HG03066 (cell line): ENCODE measurements around the gene NOP14.
"Not testable (repeated sequence)": the region's sequence is repeated elsewhere in the genome, so short reads cannot be mapped to it uniquely, and the experiment has no call there.

Source experiments
- ATAC-seq: cut with Tn5 transposase; IDR thresholded peaks from one replicate; pipeline ENCODE4 v1.9.1; 2021; ENCODE audit warnings: low read depth; ENCODE audit not compliant: unreplicated experiment

NOP14 gene

DNA sequence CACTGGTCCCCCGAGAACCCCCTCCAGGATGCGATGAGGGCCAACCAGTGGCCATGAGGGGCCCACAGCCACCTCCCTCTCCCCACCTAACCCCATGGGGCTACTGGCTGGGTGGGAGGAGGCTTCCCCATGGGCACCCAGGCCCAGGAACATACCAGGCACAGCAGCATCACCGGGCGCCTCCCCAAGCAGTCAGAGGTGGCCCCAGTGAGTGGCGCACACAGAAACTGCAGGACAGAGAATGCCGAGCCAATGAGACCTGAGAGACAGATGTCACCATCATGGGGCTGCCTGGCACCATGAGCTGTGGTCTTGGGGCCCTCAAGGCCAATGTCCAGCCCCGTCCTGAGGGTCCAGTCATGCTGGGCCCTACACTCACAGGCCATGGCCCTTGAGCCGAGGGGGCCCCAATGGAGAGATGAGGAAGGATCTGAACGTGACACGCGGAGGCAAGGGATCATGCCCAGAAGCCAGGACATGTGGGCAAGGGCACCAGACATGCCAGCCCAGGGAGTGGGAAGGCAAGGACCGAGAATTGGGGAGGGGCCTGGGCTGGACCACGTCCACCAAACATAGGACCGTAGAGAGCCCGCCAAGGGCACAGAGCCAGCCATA, 30.1 kb downstream of the NOP14 start:
- ATAC-seq, result no peak

DNA sequence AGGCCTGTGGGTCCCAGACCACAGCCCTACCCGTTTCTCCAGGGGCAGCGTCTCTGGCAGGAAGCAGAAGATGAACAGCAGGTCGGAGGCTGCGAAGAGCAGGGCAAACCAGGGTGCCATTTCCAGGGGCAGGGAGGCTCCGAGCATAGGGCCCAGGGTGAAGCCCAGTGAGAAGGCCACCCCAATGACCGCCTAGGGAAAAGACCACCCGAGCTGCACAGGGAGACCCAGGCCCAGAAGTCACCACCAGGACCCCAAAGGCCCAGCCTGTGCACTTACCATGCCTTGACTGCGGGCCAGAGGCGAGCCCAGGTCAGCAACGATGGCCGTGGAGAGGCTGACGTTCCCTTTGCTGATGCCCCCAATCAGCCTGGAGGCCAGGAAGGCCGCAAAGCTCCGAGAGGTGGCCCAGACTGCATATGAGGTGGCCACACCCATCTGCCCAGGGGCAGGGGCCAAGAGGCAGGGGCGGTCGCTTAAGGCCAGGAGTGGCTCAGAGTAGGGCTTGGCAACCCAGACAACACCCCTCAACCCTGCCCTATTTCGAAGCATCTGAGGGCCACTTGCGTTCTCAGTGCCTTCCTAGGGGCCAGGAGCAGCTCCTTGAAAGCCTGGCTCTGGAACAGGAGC, 30.8 kb downstream of the NOP14 start:
- ATAC-seq, result no peak

- ATAC-seq, result no peak
Observed at GRCh38 chr4:2931512-2932301, 31.5 kb downstream of the NOP14 start.

DNA sequence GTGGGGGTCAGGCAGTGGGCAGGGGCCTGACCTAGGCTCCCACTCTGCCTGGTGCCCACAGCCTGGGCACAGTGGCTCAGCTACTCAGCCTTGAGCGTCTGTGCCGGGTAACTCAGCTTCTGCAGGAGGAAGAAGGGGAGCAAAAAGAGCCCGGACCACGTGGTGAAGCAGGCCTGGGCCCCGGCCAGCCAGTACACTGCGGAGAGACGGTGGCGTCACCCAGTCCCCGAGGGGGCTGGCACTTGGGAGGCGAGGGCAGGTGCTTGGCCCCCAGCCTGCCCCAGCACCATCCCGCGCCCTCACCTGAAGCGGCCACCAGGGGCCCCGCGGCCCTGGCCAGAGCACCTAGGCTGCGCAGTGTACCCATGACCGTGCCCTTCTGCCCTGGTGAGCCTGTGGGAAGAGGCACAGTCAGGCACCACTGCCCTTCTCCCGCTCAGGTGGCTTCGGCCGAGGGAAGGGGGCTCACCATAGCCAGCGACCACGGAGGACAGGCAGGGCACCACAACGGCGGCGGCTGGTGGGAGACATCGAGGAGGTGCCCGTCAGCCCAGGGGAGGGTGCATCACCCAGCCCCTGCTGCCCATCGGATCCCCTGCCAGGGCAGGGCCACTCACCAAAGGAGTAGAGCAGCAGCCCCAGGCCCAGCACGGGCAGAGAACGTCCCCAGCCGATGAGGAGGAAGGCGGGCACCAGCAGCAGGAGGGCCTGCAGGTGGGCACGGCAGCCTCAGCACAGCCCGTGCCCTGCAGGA, 32.3 kb downstream of the NOP14 start:
- no peak for ATAC-seq

DNA sequence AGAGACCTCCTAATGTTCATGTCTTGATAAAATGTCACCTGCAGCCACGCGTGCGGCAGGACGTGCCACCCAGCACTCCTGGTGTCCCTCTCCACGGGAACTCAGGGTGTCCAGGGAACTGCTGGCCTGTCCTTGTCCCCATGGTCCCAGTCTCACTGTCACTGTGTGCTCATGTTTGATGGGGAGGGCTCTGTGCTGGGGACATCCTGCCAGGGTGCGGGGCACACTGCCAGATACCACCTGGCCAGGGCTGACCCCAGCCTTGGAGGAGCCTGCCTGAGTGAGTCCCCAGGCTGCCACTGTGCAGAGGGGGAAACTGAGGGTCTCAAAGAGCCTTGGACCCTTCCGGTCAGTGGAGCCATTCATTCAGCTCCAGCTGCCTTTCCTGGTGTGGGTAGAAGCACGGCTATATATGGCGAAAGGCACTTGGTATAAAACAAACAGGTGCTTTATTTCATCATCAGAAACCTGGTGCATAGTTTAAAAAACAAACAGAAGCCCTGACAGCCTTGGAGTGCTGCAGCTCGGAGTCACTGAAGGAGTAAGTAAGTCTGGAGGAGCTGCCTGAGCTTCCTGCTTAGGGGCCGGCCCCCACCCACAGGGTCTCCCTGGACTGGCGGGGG, 33.0 kb downstream of the NOP14 start:
- ATAC-seq, result no peak

- no peak for ATAC-seq
Observed at GRCh38 chr4:2929469-2929868, 33.7 kb downstream of the NOP14 start.

DNA sequence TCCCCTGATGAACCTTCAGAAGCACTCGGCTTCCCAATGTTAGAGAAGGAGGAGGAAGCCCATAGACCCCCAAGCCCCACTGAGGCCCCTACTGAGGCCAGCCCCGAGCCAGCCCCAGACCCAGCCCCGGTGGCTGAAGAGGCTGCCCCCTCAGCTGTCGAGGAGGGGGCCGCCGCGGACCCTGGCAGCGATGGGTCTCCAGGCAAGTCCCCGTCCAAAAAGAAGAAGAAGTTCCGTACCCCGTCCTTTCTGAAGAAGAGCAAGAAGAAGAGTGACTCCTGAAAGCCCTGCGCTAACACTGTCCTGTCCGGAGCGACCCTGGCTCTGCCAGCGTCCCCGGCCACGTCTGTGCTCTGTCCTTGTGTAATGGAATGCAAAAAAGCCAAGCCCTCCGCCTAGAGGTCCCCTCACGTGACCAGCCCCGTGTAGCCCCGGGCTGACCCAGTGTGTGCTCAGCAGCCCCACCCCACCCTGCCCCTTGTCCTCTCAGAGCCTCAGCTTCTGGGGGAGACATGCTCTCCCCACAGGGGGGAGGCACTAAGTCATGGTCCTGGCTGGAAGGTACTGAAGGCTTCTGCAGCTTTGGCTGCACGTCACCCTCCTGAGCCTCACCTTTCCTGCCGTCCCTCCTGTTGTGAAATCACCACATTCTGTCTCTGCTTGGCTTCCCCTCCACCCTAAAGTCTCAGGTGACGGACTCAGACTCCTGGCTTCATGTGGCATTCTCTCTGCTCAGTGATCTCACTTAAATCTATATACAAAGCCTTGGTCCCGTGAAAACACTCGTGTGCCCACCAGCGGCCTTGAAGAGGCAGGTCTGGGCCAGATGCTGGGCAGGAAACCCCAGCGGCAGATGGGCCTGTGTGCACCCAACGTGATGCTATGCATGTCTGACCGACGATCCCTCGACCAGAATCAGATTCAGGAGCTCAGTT, 34.7 kb downstream of the NOP14 start:
- no peak for ATAC-seq

DNA sequence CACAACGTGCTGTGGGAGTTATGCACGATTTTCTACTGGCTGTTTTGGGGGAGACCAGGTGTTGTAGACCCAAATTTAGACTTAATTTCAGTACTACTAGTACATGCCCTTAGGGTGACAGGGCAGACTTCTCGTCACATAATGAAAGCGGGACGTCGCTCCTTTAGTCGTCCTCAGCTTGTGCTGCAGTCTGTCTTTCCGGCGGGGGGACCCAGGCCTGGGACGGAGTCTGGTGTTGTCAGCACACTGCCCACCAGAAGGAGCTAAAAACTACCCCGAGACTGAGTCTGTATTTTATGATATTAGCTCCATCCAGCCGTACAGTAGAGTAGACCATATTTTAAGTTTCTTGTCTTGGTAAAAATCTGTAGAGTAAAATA, 35.5 kb downstream of the NOP14 start:
- no peak for ATAC-seq

- no peak for ATAC-seq
Observed at GRCh38 chr4:2927016-2927695, 36.0 kb downstream of the NOP14 start.

- no peak for ATAC-seq
Observed at GRCh38 chr4:2925931-2926860, 37.0 kb downstream of the NOP14 start.

DNA sequence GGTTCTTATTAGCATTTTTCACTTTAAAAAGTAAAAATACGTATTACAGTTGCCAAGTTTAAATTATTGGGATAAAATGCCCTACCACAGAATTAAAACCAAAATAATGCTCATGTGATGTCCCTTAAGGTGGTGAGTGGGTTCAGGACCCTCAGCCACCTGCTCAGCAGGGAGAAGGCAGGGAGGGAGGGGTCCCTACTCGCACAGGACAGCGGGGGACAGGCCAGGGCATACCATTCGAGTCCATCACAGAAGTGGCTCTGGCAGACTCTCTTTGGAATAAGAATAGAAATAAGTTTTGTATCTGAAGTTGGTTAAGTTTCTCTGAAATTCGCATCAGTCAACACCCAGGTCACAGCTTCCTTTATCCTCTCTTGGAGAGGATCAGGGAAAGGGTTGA, 37.7 kb downstream of the NOP14 start:
- ATAC-seq, result no peak

DNA sequence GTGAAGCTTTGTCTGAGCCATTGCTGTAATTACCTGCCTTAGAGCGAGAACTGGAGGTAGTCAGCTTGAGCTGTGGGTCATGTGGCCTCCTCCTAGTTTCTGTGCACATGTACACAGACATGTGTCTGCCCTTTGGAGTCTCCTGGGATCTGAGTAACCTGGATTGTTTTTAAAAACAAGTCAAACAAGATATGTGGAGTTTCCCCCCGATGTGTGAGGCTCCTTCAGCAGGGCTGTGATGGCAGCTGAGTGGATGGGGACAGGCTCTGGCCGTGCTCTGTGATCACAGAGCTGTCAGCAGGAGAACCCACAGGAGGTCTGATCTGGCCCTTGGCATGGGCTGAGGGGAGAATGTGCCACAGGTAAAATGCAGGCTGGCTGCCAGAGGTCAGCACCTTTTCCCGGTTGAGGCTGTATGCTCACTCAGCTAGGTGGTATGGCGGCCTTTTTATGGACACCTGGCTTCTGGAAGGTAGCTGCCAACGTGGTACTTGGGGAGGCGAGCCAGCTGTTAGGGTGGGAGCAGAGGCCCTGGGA, 38.4 kb downstream of the NOP14 start:
- no peak for ATAC-seq

DNA sequence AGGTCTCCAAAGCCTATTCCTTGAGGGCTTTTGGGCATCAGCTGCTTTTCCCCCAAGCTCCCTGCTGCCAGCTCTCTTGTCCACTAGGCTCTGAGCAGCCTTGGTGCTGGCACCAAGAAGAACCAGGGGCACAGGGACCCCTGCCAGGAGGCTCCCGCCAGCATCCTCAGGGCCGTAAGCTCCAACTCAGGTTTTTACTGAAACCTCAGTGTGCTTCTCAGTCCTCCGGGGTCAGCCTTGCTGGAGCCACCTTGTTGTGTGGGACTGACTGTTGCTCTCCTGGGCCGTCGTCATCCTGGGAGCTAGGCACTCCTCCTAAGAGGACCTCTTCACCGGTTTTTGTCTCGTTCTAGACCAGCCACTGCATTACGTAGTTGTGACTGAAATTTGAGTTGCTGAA, 38.9 kb downstream of the NOP14 start:
- no peak for ATAC-seq

DNA sequence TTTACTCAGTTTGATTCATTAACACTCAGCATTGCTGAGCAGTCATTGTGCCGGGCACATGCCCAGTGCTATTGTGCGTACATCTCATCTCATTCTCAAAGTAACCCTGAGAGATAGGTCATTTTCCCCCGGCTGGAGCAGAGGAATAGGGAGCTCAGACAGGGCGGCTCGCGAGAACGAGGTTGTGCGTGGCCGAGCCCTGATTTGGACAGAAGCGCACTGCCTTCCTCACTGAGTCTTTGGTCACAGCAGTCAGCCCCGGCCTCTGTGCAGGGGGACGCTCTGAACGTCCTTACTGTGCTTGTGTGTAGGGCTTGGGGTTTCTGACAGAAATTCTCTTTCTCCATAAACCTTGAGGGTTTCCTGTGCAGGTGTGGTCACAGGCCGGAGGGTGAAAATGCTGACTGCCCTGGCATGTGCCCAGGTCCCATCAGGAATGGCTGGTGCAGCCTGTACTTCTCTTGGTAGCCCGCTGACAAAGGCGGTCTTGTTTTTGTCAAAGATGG, 39.5 kb downstream of the NOP14 start:
- no peak for ATAC-seq

DNA sequence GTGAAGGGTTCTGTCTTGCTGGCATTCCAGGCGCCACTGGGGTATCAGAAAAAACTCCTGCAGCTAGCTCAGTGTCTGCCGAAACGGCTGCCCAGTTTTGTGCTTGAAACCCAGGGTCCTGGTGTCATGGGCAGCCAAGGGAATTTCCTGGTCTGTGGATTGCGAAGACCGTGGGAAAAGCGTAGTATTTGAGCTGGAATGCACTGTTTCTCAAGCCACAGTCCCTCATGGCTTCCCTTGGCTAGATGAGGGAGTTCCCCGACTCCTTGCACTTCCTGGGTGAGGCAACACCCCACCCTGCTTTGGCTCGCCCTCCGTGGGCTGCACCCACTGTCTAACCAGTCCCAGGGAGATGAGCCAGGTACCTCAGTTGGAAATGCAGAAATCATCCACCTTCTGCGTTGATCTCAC, 40.1 kb downstream of the NOP14 start:
- no peak for ATAC-seq

- not testable (repeated sequence) for ATAC-seq
Observed at GRCh38 chr4:2922453-2923101, 40.6 kb downstream of the NOP14 start.

DNA sequence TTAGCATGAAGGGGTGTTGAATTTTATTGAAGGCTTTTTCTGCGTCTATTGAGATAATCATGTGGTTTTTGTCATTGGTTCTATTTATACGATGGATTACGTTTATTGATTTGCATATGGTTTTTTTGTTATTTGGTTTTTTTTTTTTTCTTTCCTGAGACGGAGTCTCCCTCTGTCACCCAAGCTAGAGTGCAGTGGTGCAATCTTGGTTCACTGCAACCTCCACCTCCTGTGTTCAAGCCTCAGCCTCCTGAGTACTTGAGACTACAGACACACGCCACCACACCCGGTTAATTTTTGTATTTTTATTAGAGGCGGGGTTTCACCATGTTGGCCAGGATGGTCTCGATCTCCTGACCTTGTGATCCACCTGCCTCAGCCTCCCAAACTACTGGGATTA, 44.5 kb downstream of the NOP14 start:
- not testable (repeated sequence) for ATAC-seq
